Lower lobe of right lung (tissue), 2 donors: ENCODE measurements around the gene CASP4. TPM values are rescaled to one million over a fixed set of nuclear protein-coding genes. Genes with fewer than 3 reads are reported as not detected.

Source experiments
- ATAC-seq, 2 donors: fragments of 200-7000 bp; cut with Tn5 transposase; one replicate each; pipeline ENCODE4 v1.9.1; 2020 to 2022; ENCODE audit warnings: mild to moderate bottlenecking in 2 of 2, moderate library complexity in 2 of 2
- DNase-seq: peaks from one replicate; pipeline ENCODE4 v3.0.0-alpha.2; 2020
- H3K27ac ChIP-seq: fragments of 200-600 bp; one replicate; pipeline ENCODE4 v1.8.0; 2022
- H3K27me3 ChIP-seq: fragments of 200-600 bp; one replicate; pipeline ENCODE4 v1.8.0; 2022; ENCODE audit warnings: low read depth
- H3K36me3 ChIP-seq: fragments of 200-600 bp; one replicate; pipeline ENCODE4 v1.8.0; 2022; ENCODE audit warnings: mild to moderate bottlenecking
- H3K4me1 ChIP-seq: fragments of 200-600 bp; one replicate; pipeline ENCODE4 v1.8.0; 2022
- H3K4me3 ChIP-seq: fragments of 200-600 bp; one replicate; pipeline ENCODE4 v1.8.0; 2022; ENCODE audit warnings: mild to moderate bottlenecking
- H3K9me3 ChIP-seq: fragments of 200-600 bp; one replicate; pipeline ENCODE4 v1.8.0; 2022
- intact Hi-C: fragments of 100-400 bp; cut with DNase I; formaldehyde crosslinking; loops from one replicate; pipeline ENCODE4 v1.11.0; 2022
- total RNA-seq: library from RNA; stranded (reverse); fragmentation: NEBNext Ultra II Directional; extraction: Animal tissue kit (Norgen Biotek cat#: 25700); gene quantifications from one replicate; pipeline ENCODE4 v1.2.1, GENCODE V29; 2021
- TF ChIP-seq, protein P1 (sequence below): fragments of 200-600 bp; IDR thresholded peaks from one replicate; pipeline ENCODE4 v1.8.0; 2022; ENCODE audit warnings: antibody characterized with exemption, mild to moderate bottlenecking
- donor health status: DM: no; HTN: yes; CAD: no; lungs with severe emphysema.

Gene CASP4
- total RNA-seq, 1 donor from 2014 or later: 113 TPM

DNA sequence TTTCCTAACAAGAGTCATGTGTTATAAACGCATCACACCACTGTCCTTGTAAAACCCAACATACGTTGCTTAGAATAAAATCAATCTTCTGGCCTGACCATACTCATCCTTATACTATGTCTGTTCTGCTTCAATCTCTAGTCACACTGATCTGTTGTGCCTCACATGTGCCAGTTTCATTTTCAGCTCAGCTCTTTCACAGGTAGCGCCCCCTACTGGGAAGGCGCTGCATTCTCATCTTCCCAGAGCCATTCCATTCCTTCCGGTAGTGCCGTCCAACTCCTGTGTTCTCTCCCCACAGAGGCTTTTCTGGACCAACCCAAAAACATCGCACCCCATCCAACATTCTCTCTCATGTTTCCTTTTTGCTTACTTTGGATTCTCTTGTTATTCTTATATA lies 32.4 kb upstream of the CASP4 start:
- intact Hi-C loops: no loop called here
- DNase-seq (peak; percentile 50), ATAC-seq (peak; percentile 77 to 80)
- Histone ChIP-seq H3K9me3 (no peaks in the 10 kb centered on the region), H3K27me3 (no peaks in the 10 kb centered on the region), H3K27ac (no peak overlapping the region), H3K4me3 (no peak overlapping the region), H3K4me1 (no peaks in the 10 kb centered on the region), H3K36me3 (no peaks in the 10 kb centered on the region)
- TF ChIP-seq, protein P1, sequence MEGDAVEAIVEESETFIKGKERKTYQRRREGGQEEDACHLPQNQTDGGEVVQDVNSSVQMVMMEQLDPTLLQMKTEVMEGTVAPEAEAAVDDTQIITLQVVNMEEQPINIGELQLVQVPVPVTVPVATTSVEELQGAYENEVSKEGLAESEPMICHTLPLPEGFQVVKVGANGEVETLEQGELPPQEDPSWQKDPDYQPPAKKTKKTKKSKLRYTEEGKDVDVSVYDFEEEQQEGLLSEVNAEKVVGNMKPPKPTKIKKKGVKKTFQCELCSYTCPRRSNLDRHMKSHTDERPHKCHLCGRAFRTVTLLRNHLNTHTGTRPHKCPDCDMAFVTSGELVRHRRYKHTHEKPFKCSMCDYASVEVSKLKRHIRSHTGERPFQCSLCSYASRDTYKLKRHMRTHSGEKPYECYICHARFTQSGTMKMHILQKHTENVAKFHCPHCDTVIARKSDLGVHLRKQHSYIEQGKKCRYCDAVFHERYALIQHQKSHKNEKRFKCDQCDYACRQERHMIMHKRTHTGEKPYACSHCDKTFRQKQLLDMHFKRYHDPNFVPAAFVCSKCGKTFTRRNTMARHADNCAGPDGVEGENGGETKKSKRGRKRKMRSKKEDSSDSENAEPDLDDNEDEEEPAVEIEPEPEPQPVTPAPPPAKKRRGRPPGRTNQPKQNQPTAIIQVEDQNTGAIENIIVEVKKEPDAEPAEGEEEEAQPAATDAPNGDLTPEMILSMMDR: peak; percentile 71

DNA sequence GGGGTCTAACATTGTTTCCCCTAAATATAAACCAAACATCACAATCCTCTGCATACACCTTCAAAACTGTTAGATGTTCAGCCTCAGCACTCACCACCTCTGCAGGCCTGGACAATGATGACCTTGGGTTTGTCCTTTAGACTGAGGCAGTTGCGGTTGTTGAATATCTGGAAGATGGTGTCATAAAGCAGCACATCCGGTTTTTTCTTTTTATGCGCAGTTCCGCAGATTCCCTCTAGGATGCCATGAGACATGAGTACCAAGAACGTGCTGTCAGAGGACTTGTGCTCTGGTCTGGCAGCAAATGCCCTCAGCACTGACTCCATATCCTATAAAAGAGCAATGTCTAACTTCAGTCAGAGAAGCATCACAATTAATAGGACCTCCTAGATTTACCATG lies 31.8 kb upstream of the CASP4 start:
- Histone ChIP-seq H3K27me3 (no peaks in the 10 kb centered on the region), H3K4me1 (no peaks in the 10 kb centered on the region), H3K27ac (no peak overlapping the region), H3K9me3 (no peaks in the 10 kb centered on the region), H3K4me3 (no peak overlapping the region), H3K36me3 (no peaks in the 10 kb centered on the region)
- peak in 1 of 2 donors; percentile 24 for ATAC-seq
- intact Hi-C loops: no loop called here
- DNase-seq: no peak
- TF ChIP-seq, protein P1: no peak

DNA sequence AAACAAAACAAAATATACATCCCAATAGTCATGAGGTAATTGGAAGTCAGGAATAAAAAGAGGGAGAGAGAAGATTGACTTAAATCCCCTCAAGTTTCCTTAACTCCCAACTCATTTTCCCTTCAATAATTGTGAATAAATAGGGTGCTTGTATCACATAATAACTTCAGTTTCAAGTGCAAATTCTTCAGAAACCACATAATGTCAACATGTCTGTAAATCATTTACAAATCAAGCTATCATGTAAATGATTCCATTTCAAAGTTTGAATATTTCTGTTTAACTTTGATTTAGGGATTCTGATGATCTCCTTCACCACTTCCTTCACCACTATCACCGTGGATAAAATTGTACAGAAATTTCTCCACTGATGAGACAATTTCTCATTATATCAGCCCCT lies 31.3 kb upstream of the CASP4 start:
- TF ChIP-seq, protein P1: no peak
- intact Hi-C loops: no loop called here
- Histone ChIP-seq H3K4me3 (no peak overlapping the region), H3K9me3 (no peaks in the 10 kb centered on the region), H3K27me3 (no peaks in the 10 kb centered on the region), H3K36me3 (no peaks in the 10 kb centered on the region), H3K27ac (no peak overlapping the region), H3K4me1 (no peaks in the 10 kb centered on the region)
- ATAC-seq: no peak
- no peak for DNase-seq

DNA sequence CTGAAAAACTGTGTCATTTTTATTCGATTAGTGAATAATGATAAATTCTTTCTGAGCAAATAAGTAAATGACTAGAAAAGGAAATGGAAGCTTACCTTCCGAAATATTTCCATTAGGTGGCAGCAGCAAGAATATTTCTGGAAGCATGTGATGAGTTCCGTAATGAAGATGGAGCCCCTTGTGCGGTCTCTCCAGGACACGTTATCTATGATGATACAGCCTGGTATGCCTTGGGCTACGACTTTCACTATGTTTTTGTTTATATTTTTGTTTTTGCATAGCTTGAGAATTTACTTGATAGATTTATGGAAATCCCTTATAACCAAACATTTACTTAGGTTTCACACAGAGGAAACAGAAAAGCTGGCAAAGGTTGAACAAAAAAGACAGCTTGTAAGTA lies 28.9 kb upstream of the CASP4 start:
- H3K9me3 ChIP-seq: no peaks in the 10 kb centered on the region
- H3K27me3 ChIP-seq: no peaks in the 10 kb centered on the region
- no peak for ATAC-seq
- H3K36me3 ChIP-seq: no peaks in the 10 kb centered on the region
- TF ChIP-seq, protein P1: no peak
- no peaks in the 10 kb centered on the region for H3K4me1 ChIP-seq
- H3K4me3 ChIP-seq: no peak overlapping the region
- intact Hi-C loops: no loop called here
- no peak overlapping the region for H3K27ac ChIP-seq
- DNase-seq: no peak

DNA sequence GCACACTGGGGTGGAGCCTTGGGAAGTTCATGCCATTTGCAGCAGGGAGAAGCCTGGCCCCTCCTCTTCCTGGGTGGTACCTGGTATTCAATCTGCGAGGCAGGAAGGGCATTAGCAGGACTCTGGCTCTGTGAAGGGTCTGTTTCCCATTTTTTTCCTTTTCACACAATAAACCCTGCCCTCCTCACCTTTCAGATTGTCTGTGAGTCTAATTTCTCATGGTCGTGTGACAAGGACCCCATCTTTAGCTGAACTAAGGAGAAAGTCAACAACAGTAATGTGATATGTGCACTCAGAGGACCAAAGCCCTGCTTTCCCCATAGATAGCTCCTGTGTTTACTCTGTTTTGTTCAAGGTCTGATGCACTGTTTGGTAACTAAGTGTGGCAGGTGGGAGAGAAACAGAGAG lies 26.6 kb upstream of the CASP4 start:
- Histone ChIP-seq H3K4me1 (no peaks in the 10 kb centered on the region), H3K36me3 (no peaks in the 10 kb centered on the region), H3K27me3 (no peaks in the 10 kb centered on the region), H3K27ac (no peak overlapping the region), H3K9me3 (no peaks in the 10 kb centered on the region), H3K4me3 (no peak overlapping the region)
- DNase-seq: no peak
- TF ChIP-seq, protein P1: no peak
- ATAC-seq: no peak
- intact Hi-C loops: no loop called here

DNA sequence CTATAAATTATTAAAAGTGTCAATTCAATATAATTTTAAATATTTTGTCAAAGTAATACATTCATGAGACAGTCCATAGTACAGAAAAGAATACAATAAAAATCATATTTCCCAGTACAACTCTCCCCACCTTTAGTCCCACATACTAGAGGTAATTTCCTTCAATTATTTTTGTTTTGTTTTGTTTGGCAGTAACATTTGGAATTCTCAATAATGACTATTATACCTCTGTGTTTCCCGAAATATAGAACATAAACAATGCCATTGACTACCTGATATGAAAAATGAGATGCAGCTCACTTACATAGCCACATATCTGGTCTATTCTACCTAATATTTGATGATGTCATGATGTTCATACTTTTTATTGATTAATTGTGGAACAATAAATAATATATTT lies 24.4 kb upstream of the CASP4 start:
- TF ChIP-seq, protein P1: no peak
- no peaks in the 10 kb centered on the region for H3K4me1 ChIP-seq
- intact Hi-C loops: no loop called here
- ATAC-seq (no peak), DNase-seq (no peak)
- H3K27me3 ChIP-seq: no peaks in the 10 kb centered on the region
- H3K4me3 ChIP-seq: no peak overlapping the region
- peaks cover 3% of the 10 kb centered on the region for H3K9me3 ChIP-seq
- no peak overlapping the region for H3K27ac ChIP-seq
- no peaks in the 10 kb centered on the region for H3K36me3 ChIP-seq
